ENCODE measurements around the gene CDH26.

Gene CDH26

GRCh38 chr20:59996108-59996507 is 37.9 kb downstream of the CDH26 start:
- no peaks in the 10 kb centered on the region for H3K36me3 ChIP-seq (ENCODE audit: control insufficient read depth, insufficient read depth, low read length)
- no peak overlapping the region for H3K27ac ChIP-seq (ENCODE audit: low read length)
- no CpG with 5 or more reads among the region's 1 CpG for WGBS (ENCODE audit: insufficient coverage, insufficient read length)
- H3K4me1 ChIP-seq (ENCODE audit: control insufficient read depth, insufficient read depth, low read length) = peaks cover 2% of the 10 kb centered on the region; the same call in 1 of the 2 replicates
- H3K27me3 ChIP-seq (ENCODE audit: control insufficient read depth, insufficient read depth, low read length) = no peaks in the 10 kb centered on the region
- H3K4me3 ChIP-seq (ENCODE audit: low read length) = no peak overlapping the region
- no peak for DNase-seq (ENCODE audit: low read depth, low spot score)
- no peaks in the 10 kb centered on the region for H3K9me3 ChIP-seq (ENCODE audit: control insufficient read depth, insufficient read depth, low read length)

GRCh38 chr20:59997896-59998295 is 39.7 kb downstream of the CDH26 start:
- Histone ChIP-seq H3K4me1 (ENCODE audit: control insufficient read depth, insufficient read depth, low read length) (peaks cover 2% of the 10 kb centered on the region; the same call in 1 of the 2 replicates), H3K4me3 (ENCODE audit: low read length) (no peak overlapping the region), H3K9me3 (ENCODE audit: control insufficient read depth, insufficient read depth, low read length) (no peaks in the 10 kb centered on the region), H3K27me3 (ENCODE audit: control insufficient read depth, insufficient read depth, low read length) (no peaks in the 10 kb centered on the region), H3K36me3 (ENCODE audit: control insufficient read depth, insufficient read depth, low read length) (no peaks in the 10 kb centered on the region), H3K27ac (ENCODE audit: low read length) (no peak overlapping the region)
- no CpG with 5 or more reads among the region's 2 CpGs for WGBS (ENCODE audit: insufficient coverage, insufficient read length)
- DNase-seq (ENCODE audit: low read depth, low spot score) = no peak

GRCh38 chr20:59999502-59999901 is 41.3 kb downstream of the CDH26 start:
- H3K4me1 ChIP-seq (ENCODE audit: control insufficient read depth, insufficient read depth, low read length) = peaks cover 2% of the 10 kb centered on the region; the same call in 1 of the 2 replicates
- no peaks in the 10 kb centered on the region for H3K36me3 ChIP-seq (ENCODE audit: control insufficient read depth, insufficient read depth, low read length)
- H3K27ac ChIP-seq (ENCODE audit: low read length) = no peak overlapping the region
- H3K9me3 ChIP-seq (ENCODE audit: control insufficient read depth, insufficient read depth, low read length) = no peaks in the 10 kb centered on the region
- no peak for DNase-seq (ENCODE audit: low read depth, low spot score)
- H3K27me3 ChIP-seq (ENCODE audit: control insufficient read depth, insufficient read depth, low read length) = no peaks in the 10 kb centered on the region
- WGBS (ENCODE audit: insufficient coverage, insufficient read length) = no CpG with 5 or more reads among the region's 3 CpGs
- H3K4me3 ChIP-seq (ENCODE audit: low read length) = no peak overlapping the region

GRCh38 chr20:60000271-60001042 is 42.2 kb downstream of the CDH26 start:
- WGBS (ENCODE audit: insufficient coverage, insufficient read length) = no CpG with 5 or more reads among the region's 8 CpGs

GRCh38 chr20:60001108-60001507 is 42.9 kb downstream of the CDH26 start:
- Histone ChIP-seq H3K36me3 (ENCODE audit: control insufficient read depth, insufficient read depth, low read length) (no peaks in the 10 kb centered on the region), H3K9me3 (ENCODE audit: control insufficient read depth, insufficient read depth, low read length) (no peaks in the 10 kb centered on the region), H3K4me3 (ENCODE audit: low read length) (no peak overlapping the region), H3K27ac (ENCODE audit: low read length) (no peak overlapping the region), H3K4me1 (ENCODE audit: control insufficient read depth, insufficient read depth, low read length) (no peaks in the 10 kb centered on the region), H3K27me3 (ENCODE audit: control insufficient read depth, insufficient read depth, low read length) (no peaks in the 10 kb centered on the region)
- DNase-seq (ENCODE audit: low read depth, low spot score) = no peak
- no CpG with 5 or more reads among the region's 11 CpGs for WGBS (ENCODE audit: insufficient coverage, insufficient read length)

More at GRCh38 chr20:60000271-60001042, 42.2 kb downstream of the CDH26 start:
- Histone ChIP-seq H3K4me3 (ENCODE audit: low read length) (no peak overlapping the region), H3K9me3 (ENCODE audit: control insufficient read depth, insufficient read depth, low read length) (no peaks in the 10 kb centered on the region), H3K27me3 (ENCODE audit: control insufficient read depth, insufficient read depth, low read length) (no peaks in the 10 kb centered on the region), H3K36me3 (ENCODE audit: control insufficient read depth, insufficient read depth, low read length) (no peaks in the 10 kb centered on the region), H3K27ac (ENCODE audit: low read length) (no peak overlapping the region), H3K4me1 (ENCODE audit: control insufficient read depth, insufficient read depth, low read length) (no peaks in the 10 kb centered on the region)
- DNase-seq (ENCODE audit: low read depth, low spot score) = no peak

- WGBS (ENCODE audit: insufficient coverage, insufficient read length) = no CpG with 5 or more reads among the region's 4 CpGs
- H3K27ac ChIP-seq (ENCODE audit: low read length) = no peak overlapping the region
- H3K4me3 ChIP-seq (ENCODE audit: low read length) = no peak overlapping the region
- H3K4me1 ChIP-seq (ENCODE audit: control insufficient read depth, insufficient read depth, low read length) = no peaks in the 10 kb centered on the region
- no peak for DNase-seq (ENCODE audit: low read depth, low spot score)
- no peaks in the 10 kb centered on the region for H3K9me3 ChIP-seq (ENCODE audit: control insufficient read depth, insufficient read depth, low read length)
- H3K36me3 ChIP-seq (ENCODE audit: control insufficient read depth, insufficient read depth, low read length) = no peaks in the 10 kb centered on the region
- no peaks in the 10 kb centered on the region for H3K27me3 ChIP-seq (ENCODE audit: control insufficient read depth, insufficient read depth, low read length)
Observed at GRCh38 chr20:60003776-60004175, 45.6 kb downstream of the CDH26 start.

GRCh38 chr20:60006261-60006660 is 48.0 kb downstream of the CDH26 start:
- H3K27me3 ChIP-seq (ENCODE audit: control insufficient read depth, insufficient read depth, low read length) = no peaks in the 10 kb centered on the region
- no peak overlapping the region for H3K4me3 ChIP-seq (ENCODE audit: low read length)
- no CpG with 5 or more reads among the region's 4 CpGs for WGBS (ENCODE audit: insufficient coverage, insufficient read length)
- H3K4me1 ChIP-seq (ENCODE audit: control insufficient read depth, insufficient read depth, low read length) = no peaks in the 10 kb centered on the region
- H3K36me3 ChIP-seq (ENCODE audit: control insufficient read depth, insufficient read depth, low read length) = no peaks in the 10 kb centered on the region
- no peak for DNase-seq (ENCODE audit: low read depth, low spot score)
- no peak overlapping the region for H3K27ac ChIP-seq (ENCODE audit: low read length)
- no peaks in the 10 kb centered on the region for H3K9me3 ChIP-seq (ENCODE audit: control insufficient read depth, insufficient read depth, low read length)

GRCh38 chr20:60007464-60007863 is 49.2 kb downstream of the CDH26 start:
- Histone ChIP-seq H3K4me3 (ENCODE audit: low read length) (no peak overlapping the region), H3K27ac (ENCODE audit: low read length) (no peak overlapping the region), H3K36me3 (ENCODE audit: control insufficient read depth, insufficient read depth, low read length) (no peaks in the 10 kb centered on the region), H3K27me3 (ENCODE audit: control insufficient read depth, insufficient read depth, low read length) (no peaks in the 10 kb centered on the region), H3K4me1 (ENCODE audit: control insufficient read depth, insufficient read depth, low read length) (no peaks in the 10 kb centered on the region), H3K9me3 (ENCODE audit: control insufficient read depth, insufficient read depth, low read length) (no peaks in the 10 kb centered on the region)
- WGBS (ENCODE audit: insufficient coverage, insufficient read length) = no CpG with 5 or more reads among the region's 2 CpGs
- DNase-seq (ENCODE audit: low read depth, low spot score) = no peak

- Histone ChIP-seq H3K4me1 (ENCODE audit: control insufficient read depth, insufficient read depth, low read length) (no peaks in the 10 kb centered on the region), H3K27ac (ENCODE audit: low read length) (no peak overlapping the region), H3K4me3 (ENCODE audit: low read length) (no peak overlapping the region), H3K9me3 (ENCODE audit: control insufficient read depth, insufficient read depth, low read length) (no peaks in the 10 kb centered on the region), H3K36me3 (ENCODE audit: control insufficient read depth, insufficient read depth, low read length) (no peaks in the 10 kb centered on the region), H3K27me3 (ENCODE audit: control insufficient read depth, insufficient read depth, low read length) (no peaks in the 10 kb centered on the region)
- no CpG with 5 or more reads among the region's 3 CpGs for WGBS (ENCODE audit: insufficient coverage, insufficient read length)
- no peak for DNase-seq (ENCODE audit: low read depth, low spot score)
Observed at GRCh38 chr20:60008130-60008808, 50.0 kb downstream of the CDH26 start.

GRCh38 chr20:60009318-60009717 is 51.1 kb downstream of the CDH26 start:
- no peak for DNase-seq (ENCODE audit: low read depth, low spot score)
- no CpG with 5 or more reads among the region's 13 CpGs for WGBS (ENCODE audit: insufficient coverage, insufficient read length)
- Histone ChIP-seq H3K36me3 (ENCODE audit: control insufficient read depth, insufficient read depth, low read length) (no peaks in the 10 kb centered on the region), H3K9me3 (ENCODE audit: control insufficient read depth, insufficient read depth, low read length) (no peaks in the 10 kb centered on the region), H3K27ac (ENCODE audit: low read length) (no peak overlapping the region), H3K4me1 (ENCODE audit: control insufficient read depth, insufficient read depth, low read length) (no peaks in the 10 kb centered on the region), H3K27me3 (ENCODE audit: control insufficient read depth, insufficient read depth, low read length) (no peaks in the 10 kb centered on the region), H3K4me3 (ENCODE audit: low read length) (no peak overlapping the region)

Measured in iPS DF 6.9 (cell line).